ENCODE results near the gene UBQLN1.
A peak's percentile ranks its signal among the peaks of the same experiment; 100 is the strongest.

The UBQLN1 gene

DNA sequence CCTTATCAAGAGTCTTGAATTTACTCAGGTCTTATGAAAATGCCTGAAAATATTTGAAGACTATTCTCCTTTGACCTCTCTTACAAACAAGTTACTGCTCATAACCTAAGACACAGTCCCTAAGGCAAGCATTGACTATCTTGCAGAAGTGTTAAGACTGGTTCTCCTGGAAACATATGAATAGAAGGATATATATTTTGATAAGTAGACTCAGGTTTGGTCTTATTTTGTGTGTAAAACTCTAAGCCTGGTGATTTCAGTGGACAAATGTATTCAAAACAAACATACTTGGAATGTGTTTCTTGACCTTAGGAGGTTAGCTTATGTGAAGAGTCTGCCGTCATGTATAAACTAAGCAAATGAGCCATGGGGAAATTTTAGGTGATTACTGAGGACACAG, 7.5 kb upstream of the UBQLN1 start:
- TF ChIP-seq, protein P1, sequence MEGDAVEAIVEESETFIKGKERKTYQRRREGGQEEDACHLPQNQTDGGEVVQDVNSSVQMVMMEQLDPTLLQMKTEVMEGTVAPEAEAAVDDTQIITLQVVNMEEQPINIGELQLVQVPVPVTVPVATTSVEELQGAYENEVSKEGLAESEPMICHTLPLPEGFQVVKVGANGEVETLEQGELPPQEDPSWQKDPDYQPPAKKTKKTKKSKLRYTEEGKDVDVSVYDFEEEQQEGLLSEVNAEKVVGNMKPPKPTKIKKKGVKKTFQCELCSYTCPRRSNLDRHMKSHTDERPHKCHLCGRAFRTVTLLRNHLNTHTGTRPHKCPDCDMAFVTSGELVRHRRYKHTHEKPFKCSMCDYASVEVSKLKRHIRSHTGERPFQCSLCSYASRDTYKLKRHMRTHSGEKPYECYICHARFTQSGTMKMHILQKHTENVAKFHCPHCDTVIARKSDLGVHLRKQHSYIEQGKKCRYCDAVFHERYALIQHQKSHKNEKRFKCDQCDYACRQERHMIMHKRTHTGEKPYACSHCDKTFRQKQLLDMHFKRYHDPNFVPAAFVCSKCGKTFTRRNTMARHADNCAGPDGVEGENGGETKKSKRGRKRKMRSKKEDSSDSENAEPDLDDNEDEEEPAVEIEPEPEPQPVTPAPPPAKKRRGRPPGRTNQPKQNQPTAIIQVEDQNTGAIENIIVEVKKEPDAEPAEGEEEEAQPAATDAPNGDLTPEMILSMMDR (IDR thresholded peaks at IDR 0.05; ENCODE audit: low read length): no peak
- TF ChIP-seq EZH2 (IDR thresholded peaks at IDR 0.05; ENCODE audit: borderline replicate concordance, low read length): no peak
- H2AFZ ChIP-seq (ENCODE audit: low read length): no peak overlapping the region
- H3K4me1 ChIP-seq (ENCODE audit: insufficient read depth, low read length, severe bottlenecking): peaks cover 4% of the 10 kb centered on the region
- no peaks in the 10 kb centered on the region for H3K36me3 ChIP-seq (ENCODE audit: insufficient read depth, low read length)
- H3K79me2 ChIP-seq (ENCODE audit: insufficient read depth, low read length): no peaks in the 10 kb centered on the region
- H3K4me2 ChIP-seq (ENCODE audit: low read length): no peak overlapping the region
- H3K9ac ChIP-seq (ENCODE audit: low read length): no peak overlapping the region
- H3F3A ChIP-seq (ENCODE audit: insufficient read depth, low read length): no peaks in the 10 kb centered on the region
- no peaks in the 10 kb centered on the region for H3K9me2 ChIP-seq (ENCODE audit: low read depth, low read length)
- no peak overlapping the region for H3K27ac ChIP-seq (ENCODE audit: low read depth, low read length, poor library complexity, severe bottlenecking)
- no peaks in the 10 kb centered on the region for H3K9me3 ChIP-seq (ENCODE audit: low read length)
- H3K27me3 ChIP-seq (ENCODE audit: insufficient read depth, low read length): no peaks in the 10 kb centered on the region
- no peak overlapping the region for H3K4me3 ChIP-seq (ENCODE audit: low read depth, low read length, poor library complexity, severe bottlenecking)
- H4K20me1 ChIP-seq (ENCODE audit: insufficient read depth, low read length): no peaks in the 10 kb centered on the region

DNA sequence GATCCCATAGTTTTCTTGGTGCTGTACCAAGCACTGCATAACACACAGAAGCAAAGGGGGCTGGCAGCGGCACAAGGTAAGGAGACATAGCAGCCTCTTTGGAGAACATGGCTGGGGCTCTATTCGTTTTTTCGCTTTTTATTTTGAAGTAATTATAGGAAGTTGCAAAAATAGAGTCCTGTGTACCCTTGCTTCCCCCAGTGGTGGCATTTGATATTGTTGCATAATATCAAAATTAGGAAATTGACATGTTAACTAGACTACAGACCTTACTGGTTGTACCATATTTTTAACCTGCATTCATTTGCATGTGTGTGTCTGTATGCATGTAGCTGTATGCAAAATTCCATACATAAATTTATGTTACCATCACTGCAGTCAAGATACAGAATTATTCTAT, 6.6 kb upstream of the UBQLN1 start:
- no peak for TF ChIP-seq EZH2 (IDR thresholded peaks at IDR 0.05; ENCODE audit: borderline replicate concordance, low read length)
- TF ChIP-seq, protein P1 (IDR thresholded peaks at IDR 0.05; ENCODE audit: low read length): peak; percentile 57; the same call in 1 of the 2 replicates
- 0 out of 2 replicates have a peak overlapping the region, but pooled peaks have one; percentile 59 for H2AFZ ChIP-seq (ENCODE audit: low read length)
- H3K4me1 ChIP-seq (ENCODE audit: insufficient read depth, low read length, severe bottlenecking): peaks cover 4% of the 10 kb centered on the region
- no peaks in the 10 kb centered on the region for H3K9me3 ChIP-seq (ENCODE audit: low read length)
- peak overlapping the region; percentile 27; the same call in 1 of the 2 replicates for H3K4me2 ChIP-seq (ENCODE audit: low read length)
- no peak overlapping the region for H3K9ac ChIP-seq (ENCODE audit: low read length)
- no peak overlapping the region for H3K27ac ChIP-seq (ENCODE audit: low read depth, low read length, poor library complexity, severe bottlenecking)
- no peaks in the 10 kb centered on the region for H3K9me2 ChIP-seq (ENCODE audit: low read depth, low read length)
- H4K20me1 ChIP-seq (ENCODE audit: insufficient read depth, low read length): no peaks in the 10 kb centered on the region
- no peaks in the 10 kb centered on the region for H3K79me2 ChIP-seq (ENCODE audit: insufficient read depth, low read length)
- no peak overlapping the region for H3K4me3 ChIP-seq (ENCODE audit: low read depth, low read length, poor library complexity, severe bottlenecking)
- H3K36me3 ChIP-seq (ENCODE audit: insufficient read depth, low read length): no peaks in the 10 kb centered on the region
- no peaks in the 10 kb centered on the region for H3K27me3 ChIP-seq (ENCODE audit: insufficient read depth, low read length)
- no peaks in the 10 kb centered on the region for H3F3A ChIP-seq (ENCODE audit: insufficient read depth, low read length)

DNA sequence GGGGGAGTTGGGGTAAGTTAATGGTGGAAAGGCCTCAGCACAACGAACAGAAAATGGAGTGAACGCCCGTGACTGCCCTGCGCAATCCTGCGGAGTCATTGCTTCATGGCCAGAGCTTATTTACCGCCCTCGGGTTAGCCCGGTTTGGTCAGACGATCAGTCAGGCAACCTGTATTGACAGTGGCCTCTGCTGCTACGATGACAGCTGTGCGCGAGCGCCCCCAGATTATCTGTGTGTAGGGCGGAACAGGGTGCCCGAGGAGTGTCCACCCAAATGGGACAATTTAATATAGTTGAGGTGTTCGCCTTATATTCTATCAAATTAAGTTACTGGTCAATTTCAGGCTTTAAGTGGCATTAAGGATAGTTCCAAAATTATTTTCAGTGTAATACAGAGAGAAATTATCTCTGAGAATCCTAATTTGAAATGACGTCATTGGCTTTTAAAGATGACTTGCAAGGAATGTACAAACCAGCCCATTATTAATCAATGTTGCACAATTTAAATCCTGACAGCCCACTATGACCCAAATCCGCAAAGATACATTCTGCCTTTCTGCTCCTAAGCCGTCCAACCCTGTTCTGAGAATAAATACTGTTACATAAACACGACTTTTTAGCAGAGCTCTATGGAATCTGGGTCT, 879 bp upstream of the UBQLN1 start:
- Histone ChIP-seq H3F3A (ENCODE audit: insufficient read depth, low read length) (no peaks in the 10 kb centered on the region), H3K79me2 (ENCODE audit: insufficient read depth, low read length) (peaks cover 39% of the 10 kb centered on the region), H3K36me3 (ENCODE audit: insufficient read depth, low read length) (peaks cover 21% of the 10 kb centered on the region), H3K9me2 (ENCODE audit: low read depth, low read length) (no peaks in the 10 kb centered on the region), H4K20me1 (ENCODE audit: insufficient read depth, low read length) (no peaks in the 10 kb centered on the region), H3K27me3 (ENCODE audit: insufficient read depth, low read length) (no peaks in the 10 kb centered on the region), H3K27ac (ENCODE audit: low read depth, low read length, poor library complexity, severe bottlenecking) (peak overlapping the region; percentile 84), H2AFZ (ENCODE audit: low read length) (no peak overlapping the region), H3K9me3 (ENCODE audit: low read length) (no peaks in the 10 kb centered on the region), H3K9ac (ENCODE audit: low read length) (peak overlapping the region; percentile 98), H3K4me1 (ENCODE audit: insufficient read depth, low read length, severe bottlenecking) (peaks cover 35% of the 10 kb centered on the region), H3K4me2 (ENCODE audit: low read length) (peak overlapping the region; percentile 74), H3K4me3 (ENCODE audit: low read depth, low read length, poor library complexity, severe bottlenecking) (peak overlapping the region; percentile 97)
- TF ChIP-seq, protein P1 (IDR thresholded peaks at IDR 0.05; ENCODE audit: low read length): peak; percentile 58
- no peak for TF ChIP-seq EZH2 (IDR thresholded peaks at IDR 0.05; ENCODE audit: borderline replicate concordance, low read length)
